Measurements from ENCODE around the gene AMH. TPM values are rescaled to one million over a fixed set of nuclear protein-coding genes. Genes with fewer than 3 reads are reported as not detected.

AMH gene
- total and polyA plus RNA-seq, 2 of the 13 experiments (the other 11 are each of a cell fraction or from before 2014, with no cell fraction given), result 0.03 to 0.18 TPM

DNA sequence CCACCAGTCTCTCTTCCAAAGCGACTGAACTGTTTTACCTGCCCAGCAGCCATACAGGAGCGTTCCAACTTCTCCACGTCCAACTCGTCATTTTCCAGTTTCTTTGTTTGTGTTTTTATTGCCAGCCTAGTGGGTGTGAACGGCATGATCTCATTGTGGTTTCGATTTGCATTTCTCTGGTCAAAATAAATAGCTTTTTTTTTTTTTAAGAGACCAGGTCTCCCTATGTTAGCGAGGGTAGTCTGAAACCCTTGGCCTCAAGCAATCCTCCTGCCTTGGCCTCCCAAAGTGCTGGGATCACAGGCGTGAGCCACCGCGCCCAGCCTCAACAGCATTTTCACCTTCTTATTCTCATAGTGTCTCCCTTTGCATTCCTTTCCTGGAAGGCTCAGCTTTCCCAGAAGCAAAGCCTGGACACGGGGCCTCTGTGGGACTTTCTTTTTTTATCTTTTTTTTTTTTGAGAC lies 11.2 kb downstream of the AMH start:
- peak overlapping the region; percentile 39; the same call in 1 of the 2 replicates for H3K4me2 ChIP-seq (ENCODE audit: low read depth, low read length)
- FAIRE-seq (no peak), ATAC-seq (no peak), DNase-seq (ENCODE audit: low spot score) (no peak)
- no peaks in the 10 kb centered on the region for H3K79me2 ChIP-seq (ENCODE audit: insufficient read depth, low read length)
- 29% methylated on average over 11 of the region's 11 CpGs for WGBS (ENCODE audit: low lambda C conversion rate)
- H3K4me1 ChIP-seq (ENCODE audit: insufficient read depth, low read length), result peaks cover 54% of the 10 kb centered on the region
- no peak overlapping the region for H3K27ac ChIP-seq (ENCODE audit: extremely low read length, insufficient read depth, low read length)
- no peak overlapping the region for H3K9ac ChIP-seq (ENCODE audit: insufficient read depth, low read depth, low read length)
- ChIA-PET CTCF (ENCODE audit: low intra/inter-chr PET ratio, low total read pairs) (no interaction called here), POLR2A (interaction anchor here (1.8 to 5.2 kb wide), 3 partner anchors 10 to 48 kb away, joined by 5 to 35 read pairs (median 10); no protein-coding TSS in a partner anchor)
- no peaks in the 10 kb centered on the region for H3K36me3 ChIP-seq (replicated peaks in 1 of 2; ENCODE audit: control insufficient read depth in 1 of 2, insufficient read depth in 2 of 2, low read length in 2 of 2)
- H4K20me1 ChIP-seq (ENCODE audit: insufficient read depth, low read length), result no peaks in the 10 kb centered on the region
- TF ChIP-seq IKZF4 (CRISPR knock-in tag; IDR thresholded peaks at IDR 0.05; ENCODE audit: borderline replicate concordance, low read depth, not compliant biosample characterization), result no peak
- TF ChIP-seq, protein P1, sequence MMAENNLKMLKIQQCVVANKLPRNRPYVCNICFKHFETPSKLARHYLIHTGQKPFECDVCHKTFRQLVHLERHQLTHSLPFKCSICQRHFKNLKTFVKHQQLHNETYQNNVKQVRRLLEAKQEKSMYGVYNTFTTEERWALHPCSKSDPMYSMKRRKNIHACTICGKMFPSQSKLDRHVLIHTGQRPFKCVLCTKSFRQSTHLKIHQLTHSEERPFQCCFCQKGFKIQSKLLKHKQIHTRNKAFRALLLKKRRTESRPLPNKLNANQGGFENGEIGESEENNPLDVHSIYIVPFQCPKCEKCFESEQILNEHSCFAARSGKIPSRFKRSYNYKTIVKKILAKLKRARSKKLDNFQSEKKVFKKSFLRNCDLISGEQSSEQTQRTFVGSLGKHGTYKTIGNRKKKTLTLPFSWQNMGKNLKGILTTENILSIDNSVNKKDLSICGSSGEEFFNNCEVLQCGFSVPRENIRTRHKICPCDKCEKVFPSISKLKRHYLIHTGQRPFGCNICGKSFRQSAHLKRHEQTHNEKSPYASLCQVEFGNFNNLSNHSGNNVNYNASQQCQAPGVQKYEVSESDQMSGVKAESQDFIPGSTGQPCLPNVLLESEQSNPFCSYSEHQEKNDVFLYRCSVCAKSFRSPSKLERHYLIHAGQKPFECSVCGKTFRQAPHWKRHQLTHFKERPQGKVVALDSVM (CRISPR knock-in tag; IDR thresholded peaks at IDR 0.05), result peak; percentile 72; the same call in 1 of the 2 replicates
- in situ Hi-C loops (cut with HindIII; ENCODE audit: extremely low pct_ligation_motif_present, low pct_unique_long_range_greater_than_20kb) (no loop called here), intact Hi-C loops (cut with micrococcal nuclease; ENCODE audit: unreplicated experiment) (no loop called here)
- H3K9me3 ChIP-seq (ENCODE audit: low read length), result no peaks in the 10 kb centered on the region
- H3K27me3 ChIP-seq (ENCODE audit: control insufficient read depth in 1 of 2, insufficient read depth in 2 of 2, low read length in 2 of 2), result peaks cover 3 to 5% of the 10 kb centered on the region in 2 experiments; a peak in 3 of 5 replicates
- H3K4me3 ChIP-seq (replicated peaks in 1 of 3; ENCODE audit: insufficient read depth in 1 of 3, low read depth in 2 of 3, low read length in 3 of 3), result no peak overlapping the region
- BruUV-seq (replicated peaks), result no TSS peak
- no peak overlapping the region for H2AFZ ChIP-seq (ENCODE audit: low read length)

DNA sequence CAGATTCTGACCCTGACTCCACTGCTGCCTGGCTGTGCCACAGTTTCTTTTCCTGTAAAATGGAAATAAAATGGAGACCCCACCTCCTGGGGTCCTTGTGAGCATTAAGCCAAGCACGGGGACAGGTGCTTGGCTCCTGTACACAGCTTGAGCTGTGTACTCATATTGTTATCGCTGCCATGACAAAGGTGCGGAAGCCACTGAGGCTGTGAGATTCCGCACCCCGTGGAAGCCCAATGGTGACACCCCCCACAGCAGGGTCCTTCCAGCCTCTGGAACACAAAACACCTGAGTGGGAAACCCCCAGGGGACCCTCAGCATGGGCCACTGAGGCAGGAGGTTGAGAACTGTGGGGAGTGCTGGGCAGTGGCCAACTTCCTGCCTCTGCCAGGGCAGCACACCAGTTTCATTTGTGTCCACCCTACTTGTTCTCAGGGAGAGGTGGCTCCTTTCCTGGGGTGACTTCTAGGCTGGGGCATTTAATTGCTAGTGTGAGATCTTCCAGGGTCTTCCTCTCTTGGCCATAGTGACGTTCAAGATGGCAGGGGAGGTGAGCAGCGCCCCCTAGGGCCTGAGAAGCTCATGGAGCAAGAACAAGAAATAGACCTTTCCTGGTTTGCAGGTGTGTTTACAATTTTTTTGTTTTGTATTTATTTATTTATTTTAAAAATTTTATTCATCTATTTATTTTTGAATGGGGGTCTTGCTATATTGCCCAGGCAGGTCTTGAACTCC lies 12.5 kb downstream of the AMH start:
- Histone ChIP-seq H3K79me2 (ENCODE audit: insufficient read depth, low read length) (no peaks in the 10 kb centered on the region), H3K4me2 (ENCODE audit: low read depth, low read length) (no peak overlapping the region; the same call in 1 of the 2 replicates), H2AFZ (ENCODE audit: low read length) (no peak overlapping the region), H3K27me3 (ENCODE audit: control insufficient read depth in 1 of 2, insufficient read depth in 2 of 2, low read length in 2 of 2) (peaks cover 3 to 5% of the 10 kb centered on the region in 2 experiments; a peak in 2 of 5 replicates), H4K20me1 (ENCODE audit: insufficient read depth, low read length) (no peaks in the 10 kb centered on the region), H3K9me3 (ENCODE audit: low read length) (no peaks in the 10 kb centered on the region), H3K27ac (ENCODE audit: extremely low read length, insufficient read depth, low read length) (no peak overlapping the region), H3K4me3 (replicated peaks in 1 of 3; ENCODE audit: insufficient read depth in 1 of 3, low read depth in 2 of 3, low read length in 3 of 3) (no peak overlapping the region), H3K4me1 (ENCODE audit: insufficient read depth, low read length) (peaks cover 57% of the 10 kb centered on the region), H3K9ac (ENCODE audit: insufficient read depth, low read depth, low read length) (no peak overlapping the region), H3K36me3 (replicated peaks in 1 of 2; ENCODE audit: control insufficient read depth in 1 of 2, insufficient read depth in 2 of 2, low read length in 2 of 2) (no peaks in the 10 kb centered on the region)
- DNase-seq (ENCODE audit: low spot score), result no peak
- intact Hi-C loops (cut with micrococcal nuclease; ENCODE audit: unreplicated experiment) (no loop called here), in situ Hi-C loops (cut with HindIII; ENCODE audit: extremely low pct_ligation_motif_present, low pct_unique_long_range_greater_than_20kb) (no loop called here)
- 0% methylated on average over 2 of the region's 7 CpGs for WGBS (ENCODE audit: low lambda C conversion rate)
- ATAC-seq, result no peak
- BruUV-seq (replicated peaks), result no TSS peak
- CTCF ChIA-PET (ENCODE audit: low intra/inter-chr PET ratio, low total read pairs), result interaction anchor here (1.7 kb wide), 1 partner anchor 8 kb away, joined by 6 read pairs; no protein-coding TSS in a partner anchor
- POLR2A ChIA-PET, result interaction anchor here (0.8 to 5.2 kb wide), 3 partner anchors 22 to 105 kb away, joined by 3 to 35 read pairs (median 3); no protein-coding TSS in a partner anchor
- no peak for FAIRE-seq
- TF ChIP-seq AGO1 (IDR thresholded peaks at IDR 0.05; ENCODE audit: low read depth, low read length, poor library complexity, severe bottlenecking) (no peak), ZNF3 (CRISPR knock-in tag; IDR thresholded peaks at IDR 0.05) (no peak), HMGA1 (CRISPR knock-in tag; conservative IDR thresholded peaks at IDR 0.05) (no peak), ZNF644 (CRISPR knock-in tag; IDR thresholded peaks at IDR 0.05; ENCODE audit: low read depth) (0 out of 2 replicates have a peak, but pooled peaks have one; percentile 16), STAG1 (CRISPR knock-in tag; IDR thresholded peaks at IDR 0.05) (peak; percentile 15; the same call in 1 of the 2 replicates)
- TF ChIP-seq, protein P2, sequence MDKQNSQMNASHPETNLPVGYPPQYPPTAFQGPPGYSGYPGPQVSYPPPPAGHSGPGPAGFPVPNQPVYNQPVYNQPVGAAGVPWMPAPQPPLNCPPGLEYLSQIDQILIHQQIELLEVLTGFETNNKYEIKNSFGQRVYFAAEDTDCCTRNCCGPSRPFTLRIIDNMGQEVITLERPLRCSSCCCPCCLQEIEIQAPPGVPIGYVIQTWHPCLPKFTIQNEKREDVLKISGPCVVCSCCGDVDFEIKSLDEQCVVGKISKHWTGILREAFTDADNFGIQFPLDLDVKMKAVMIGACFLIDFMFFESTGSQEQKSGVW (CRISPR knock-in tag; IDR thresholded peaks at IDR 0.05; ENCODE audit: borderline replicate concordance), result no peak
- TF ChIP-seq, protein P3, sequence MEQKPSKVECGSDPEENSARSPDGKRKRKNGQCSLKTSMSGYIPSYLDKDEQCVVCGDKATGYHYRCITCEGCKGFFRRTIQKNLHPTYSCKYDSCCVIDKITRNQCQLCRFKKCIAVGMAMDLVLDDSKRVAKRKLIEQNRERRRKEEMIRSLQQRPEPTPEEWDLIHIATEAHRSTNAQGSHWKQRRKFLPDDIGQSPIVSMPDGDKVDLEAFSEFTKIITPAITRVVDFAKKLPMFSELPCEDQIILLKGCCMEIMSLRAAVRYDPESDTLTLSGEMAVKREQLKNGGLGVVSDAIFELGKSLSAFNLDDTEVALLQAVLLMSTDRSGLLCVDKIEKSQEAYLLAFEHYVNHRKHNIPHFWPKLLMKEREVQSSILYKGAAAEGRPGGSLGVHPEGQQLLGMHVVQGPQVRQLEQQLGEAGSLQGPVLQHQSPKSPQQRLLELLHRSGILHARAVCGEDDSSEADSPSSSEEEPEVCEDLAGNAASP (CRISPR knock-in tag; IDR thresholded peaks at IDR 0.05; ENCODE audit: borderline replicate concordance), result no peak

All from HepG2 (cell line).